Natural killer cell (primary cell): ENCODE results near the gene MICALL2. TPM values are rescaled to one million over a fixed set of nuclear protein-coding genes. Genes with fewer than 3 reads are reported as not detected.

Experiments used
- ATAC-seq, 3 donors: fragments of 150-1000 bp in 2 of 3; fragments of 200-7000 bp in 1 of 3; cut with Tn5 transposase; 1 replicate in 1 of 3; 2 replicates in 2 of 3; pipeline ENCODE4 v1.10.0; 2021; ENCODE audit warnings: mild to moderate bottlenecking in 2 of 3, moderate library complexity in 2 of 3
- DNase-seq, 2 donors: peaks; one replicate each; pipeline versions ENCODE4 v3.0.0 to v3.0.0-alpha.2; 2013 to 2021; ENCODE audit warnings: mixed read lengths in 1 of 2
- H3K27ac ChIP-seq: one replicate; pipeline ENCODE4 v1.5.1; 2013; ENCODE audit warnings: mild to moderate bottlenecking, low read length
- H3K27me3 ChIP-seq: one replicate; pipeline ENCODE4 v1.6.1; 2013; ENCODE audit warnings: low read length; ENCODE audit not compliant: control insufficient read depth, insufficient read depth
- H3K36me3 ChIP-seq: one replicate; pipeline ENCODE4 v1.6.1; 2013; ENCODE audit warnings: low read length; ENCODE audit not compliant: control insufficient read depth, insufficient read depth
- H3K4me1 ChIP-seq: one replicate; pipeline ENCODE4 v1.6.1; 2013; ENCODE audit warnings: low read length; ENCODE audit not compliant: control insufficient read depth, insufficient read depth
- H3K4me3 ChIP-seq: one replicate; pipeline ENCODE4 v1.5.1; 2013; ENCODE audit warnings: low read length
- H3K9me3 ChIP-seq: one replicate; pipeline ENCODE4 v1.6.1; 2013; ENCODE audit warnings: low read length; ENCODE audit not compliant: control insufficient read depth, insufficient read depth
- H3K27ac Mint-ChIP-seq, 2 donors: one replicate each; pipeline ENCODE4 v1.8.0; 2022; ENCODE audit warnings: mild to moderate bottlenecking in 2 of 2, mixed read lengths in 2 of 2, moderate library complexity in 1 of 2
- H3K27me3 Mint-ChIP-seq, 2 donors: one replicate each; pipeline ENCODE4 v1.8.0; 2022; ENCODE audit warnings: low read depth in 2 of 2, mixed read lengths in 2 of 2
- H3K36me3 Mint-ChIP-seq: one replicate; pipeline ENCODE4 v1.8.0; 2022; ENCODE audit warnings: mixed read lengths
- H3K4me1 Mint-ChIP-seq, 2 donors: one replicate each; pipeline ENCODE4 v1.8.0; 2022; ENCODE audit warnings: mixed read lengths in 2 of 2
- H3K4me3 Mint-ChIP-seq: one replicate; pipeline ENCODE4 v1.8.0; 2022; ENCODE audit warnings: mild to moderate bottlenecking, moderate library complexity, mixed read lengths
- H3K9me3 Mint-ChIP-seq, 2 donors: one replicate each; pipeline ENCODE4 v1.8.0; 2022; ENCODE audit warnings: mixed read lengths in 2 of 2
- CTCF ChIP-seq: fragments of 200-600 bp; IDR thresholded peaks from one replicate; pipeline ENCODE4 v1.8.0; 2022; ENCODE audit warnings: antibody characterized with exemption
- WGBS: methylation state at CpG from one replicate; pipeline ENCODE4 v1.1.7; 2013; ENCODE audit warnings: missing lambda C conversion rate; ENCODE audit not compliant: insufficient coverage; 5-methylcytosine and 5-hydroxymethylcytosine counted together
- intact Hi-C: fragments of 100-400 bp; cut with micrococcal nuclease; formaldehyde crosslinking; loops from one replicate; pipeline ENCODE4 v1.14.2; 2022
- total RNA-seq, 4 donors: library from RNA; stranded (reverse); fragments of 120-200 nt in 1 of 4; gene quantifications; one replicate each; pipeline versions ENCODE4 v1.2.3 to v1.2.4, GENCODE V29; 2013 to 2022

Gene MICALL2
- total RNA-seq, 3 donors from 2014 or later (not counting 1 experiment from before 2014, with no cell fraction given), result 2.5 to 4.4 (median 2.8) TPM

GRCh38 chr7:1419688-1420087 lies 39.6 kb downstream of the MICALL2 start:
- H3K9me3 ChIP-seq, result no peaks in the 10 kb centered on the region
- WGBS, result 79% methylated on average over 7 of the region's 7 CpGs

GRCh38 chr7:1419310-1419634 lies 40.0 kb downstream of the MICALL2 start:
- Histone ChIP-seq H3K4me1 (peaks cover 21% of the 10 kb centered on the region), H3K27ac (no peak overlapping the region), H3K36me3 (no peaks in the 10 kb centered on the region), H3K9me3 (no peaks in the 10 kb centered on the region), H3K4me3 (no peak overlapping the region), H3K27me3 (no peaks in the 10 kb centered on the region)
- no peak for TF ChIP-seq CTCF
- intact Hi-C loops, result no loop called here
- Mint-ChIP-seq H3K9me3 (no peaks in the 10 kb centered on the region), H3K4me3 (no peak overlapping the region), H3K36me3 (no peaks in the 10 kb centered on the region), H3K27ac (no peak overlapping the region), H3K27me3 (peaks cover 10 to 11% of the 10 kb centered on the region in 2 donors), H3K4me1 (peaks cover 19% of the 10 kb centered on the region in 2 donors)
- ATAC-seq (no peak), DNase-seq (no peak)
- 91% methylated on average over 11 of the region's 11 CpGs for WGBS

More at GRCh38 chr7:1419688-1420087, 39.6 kb downstream of the MICALL2 start:
- Mint-ChIP-seq H3K36me3 (no peaks in the 10 kb centered on the region), H3K4me3 (no peak overlapping the region), H3K27ac (no peak overlapping the region), H3K9me3 (no peaks in the 10 kb centered on the region), H3K4me1 (peaks cover 19% of the 10 kb centered on the region in 2 donors), H3K27me3 (peaks cover 10 to 13% of the 10 kb centered on the region in 2 donors)
- Histone ChIP-seq H3K4me1 (peaks cover 21% of the 10 kb centered on the region), H3K27me3 (no peaks in the 10 kb centered on the region), H3K4me3 (no peak overlapping the region), H3K27ac (no peak overlapping the region), H3K36me3 (no peaks in the 10 kb centered on the region)
- no peak for TF ChIP-seq CTCF
- DNase-seq (no peak), ATAC-seq (no peak)
- intact Hi-C loops, result no loop called here

GRCh38 chr7:1418505-1419309 lies 40.6 kb downstream of the MICALL2 start:
- TF ChIP-seq CTCF, result no peak
- Histone ChIP-seq H3K27ac (no peak overlapping the region), H3K9me3 (no peaks in the 10 kb centered on the region), H3K36me3 (no peaks in the 10 kb centered on the region), H3K4me3 (no peak overlapping the region), H3K27me3 (no peaks in the 10 kb centered on the region), H3K4me1 (peaks cover 21% of the 10 kb centered on the region)
- intact Hi-C loops, result no loop called here
- DNase-seq (no peak), ATAC-seq (no peak)
- H3K36me3 Mint-ChIP-seq, result no peaks in the 10 kb centered on the region
- 88% methylated on average over 20 of the region's 21 CpGs for WGBS
- H3K9me3 Mint-ChIP-seq, result no peaks in the 10 kb centered on the region
- H3K27ac Mint-ChIP-seq, result peak overlapping the region in 1 of 2 donors; percentile 26
- H3K4me1 Mint-ChIP-seq, result peaks cover 19% of the 10 kb centered on the region in 2 donors
- H3K4me3 Mint-ChIP-seq, result peak overlapping the region; percentile 50
- H3K27me3 Mint-ChIP-seq, result peaks cover 10 to 11% of the 10 kb centered on the region in 2 donors
